ENCODE measurements around the gene VPS25.

GRCh38 chr17:42773290-42774035, at the start of gene VPS25:
- peak; percentile 32; the same call in 1 of the 2 replicates for TF ChIP-seq SPI1 (IDR thresholded peaks at IDR 0.05; ENCODE audit: low read depth, low read length)
- peak; percentile 96 for TF ChIP-seq POLR2A (IDR thresholded peaks at IDR 0.05; ENCODE audit: low read depth, low read length)
- TF ChIP-seq POLR2AphosphoS5 (IDR thresholded peaks at IDR 0.05; ENCODE audit: low read depth, low read length): peak; percentile 97

All from GM12891 (cell line).